Activated naive CD4-positive, alpha-beta T cell (primary cell): ENCODE measurements around the gene C21orf58.

Source experiments
- DNase-seq, 4 experiments: peaks; one replicate each; lab custom pipeline; 2025; lab: John Stamatoyannopoulos, UW

Gene C21orf58

DNA sequence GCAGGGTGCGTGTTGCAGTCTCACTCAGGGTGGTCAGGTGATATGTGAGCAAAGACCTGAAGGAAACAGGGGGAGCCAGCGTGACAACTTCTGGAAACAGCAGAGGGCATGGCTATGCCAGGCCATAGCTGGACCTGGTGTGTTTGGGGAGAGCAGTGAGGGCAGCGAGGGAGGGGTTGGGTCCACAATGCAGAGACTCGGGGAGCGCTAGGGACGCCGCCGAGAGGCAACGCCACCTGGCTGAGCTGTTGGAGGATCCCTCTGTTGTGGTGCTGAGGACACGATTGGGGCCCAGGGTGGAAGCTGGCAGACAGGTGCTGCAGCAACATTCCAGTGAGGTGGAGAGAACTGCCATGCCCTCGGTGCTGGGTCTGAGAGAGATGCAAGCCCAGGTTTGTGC is 68.5 kb downstream of the C21orf58 start:
- DNase-seq: no peak

DNA sequence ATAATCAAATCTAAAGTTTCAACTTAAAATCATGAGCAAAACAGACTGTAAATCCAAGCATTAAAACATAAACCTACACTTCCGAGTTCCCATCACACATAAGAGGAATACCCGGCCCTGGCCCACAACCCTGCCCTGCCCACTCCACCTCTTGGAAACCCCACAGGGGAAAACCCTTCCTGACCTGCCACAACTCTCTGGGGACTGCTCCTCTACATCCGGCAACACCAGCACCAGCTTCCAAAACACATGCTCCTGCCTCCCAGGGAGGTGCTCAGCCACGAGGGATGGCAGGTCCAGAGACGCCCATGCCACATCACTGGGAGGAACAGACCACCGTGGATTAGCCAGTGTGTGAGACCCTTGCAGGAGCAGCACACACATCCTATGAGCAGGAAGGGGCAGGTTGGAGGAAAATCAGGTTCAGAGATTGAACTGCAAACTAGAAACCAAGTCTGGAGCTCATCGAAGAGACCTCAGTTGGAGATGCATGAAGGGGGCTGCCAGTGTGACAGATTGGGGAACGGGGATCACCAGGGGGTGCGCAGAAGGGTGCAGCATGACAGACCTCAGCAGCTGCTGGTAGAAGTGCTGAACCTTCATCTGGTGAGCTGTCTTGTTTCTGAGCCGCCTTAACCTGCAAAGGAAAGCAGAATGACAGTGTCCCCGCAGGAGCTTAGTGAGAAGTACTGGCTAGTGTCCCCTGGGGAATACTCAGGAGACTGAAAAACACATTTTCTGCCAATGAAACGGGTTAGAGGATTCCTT is 69.3 kb downstream of the C21orf58 start:
- no peak for DNase-seq

DNA sequence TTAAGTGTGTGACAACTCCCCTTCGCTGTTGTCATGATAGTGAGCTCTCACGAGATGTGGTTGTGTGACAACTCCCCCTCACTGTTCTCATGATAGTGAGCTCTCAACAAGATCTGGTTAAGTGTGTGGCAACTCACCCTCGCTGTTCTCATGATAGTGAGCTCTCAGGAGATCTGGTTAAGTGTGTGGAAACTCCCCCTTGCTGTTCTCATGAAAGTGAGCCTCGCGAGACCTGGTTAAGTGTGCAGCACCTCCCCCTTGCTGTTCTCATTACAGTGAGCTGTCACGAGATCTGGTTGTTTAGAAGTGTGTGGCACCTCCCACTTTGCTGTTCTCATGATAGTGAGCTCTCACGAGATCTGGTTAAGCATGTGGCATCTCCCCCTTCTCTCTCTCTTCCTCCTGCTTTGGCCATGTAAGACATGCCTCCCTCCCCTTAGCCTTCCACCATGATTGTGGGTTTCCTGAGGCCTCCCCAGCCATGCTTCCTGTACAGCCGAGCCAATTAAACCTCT is 70.0 kb downstream of the C21orf58 start:
- DNase-seq: no peak

DNA sequence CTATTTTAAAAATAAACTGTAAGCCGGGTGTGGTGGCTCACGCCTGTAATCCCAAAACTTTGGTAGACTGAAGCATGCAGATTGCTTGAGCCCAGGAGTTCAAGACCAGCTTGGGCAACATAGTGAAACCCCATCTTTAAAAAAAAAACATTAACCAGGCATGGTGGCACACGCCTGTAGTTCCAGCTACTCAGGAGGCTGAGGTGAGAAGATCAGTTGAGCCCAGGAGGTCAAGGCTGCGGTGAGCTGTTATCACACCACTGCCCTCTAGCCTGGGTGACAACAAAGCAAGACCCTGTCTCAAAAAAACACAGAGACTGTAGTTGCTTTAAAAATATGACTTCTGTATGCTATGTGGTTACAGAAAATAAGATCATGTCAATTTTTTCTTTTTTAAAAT is 70.8 kb downstream of the C21orf58 start:
- no peak for DNase-seq
